ENCODE data around the gene SMARCA5. TPM values are rescaled to one million over a fixed set of nuclear protein-coding genes. Genes with fewer than 3 reads are reported as not detected.

Gene SMARCA5
- total and polyA plus RNA-seq, 4 donors, result 6.8 to 34.7 (median 12.6) TPM

- TF ChIP-seq, protein P1, sequence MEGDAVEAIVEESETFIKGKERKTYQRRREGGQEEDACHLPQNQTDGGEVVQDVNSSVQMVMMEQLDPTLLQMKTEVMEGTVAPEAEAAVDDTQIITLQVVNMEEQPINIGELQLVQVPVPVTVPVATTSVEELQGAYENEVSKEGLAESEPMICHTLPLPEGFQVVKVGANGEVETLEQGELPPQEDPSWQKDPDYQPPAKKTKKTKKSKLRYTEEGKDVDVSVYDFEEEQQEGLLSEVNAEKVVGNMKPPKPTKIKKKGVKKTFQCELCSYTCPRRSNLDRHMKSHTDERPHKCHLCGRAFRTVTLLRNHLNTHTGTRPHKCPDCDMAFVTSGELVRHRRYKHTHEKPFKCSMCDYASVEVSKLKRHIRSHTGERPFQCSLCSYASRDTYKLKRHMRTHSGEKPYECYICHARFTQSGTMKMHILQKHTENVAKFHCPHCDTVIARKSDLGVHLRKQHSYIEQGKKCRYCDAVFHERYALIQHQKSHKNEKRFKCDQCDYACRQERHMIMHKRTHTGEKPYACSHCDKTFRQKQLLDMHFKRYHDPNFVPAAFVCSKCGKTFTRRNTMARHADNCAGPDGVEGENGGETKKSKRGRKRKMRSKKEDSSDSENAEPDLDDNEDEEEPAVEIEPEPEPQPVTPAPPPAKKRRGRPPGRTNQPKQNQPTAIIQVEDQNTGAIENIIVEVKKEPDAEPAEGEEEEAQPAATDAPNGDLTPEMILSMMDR (IDR thresholded peaks at IDR 0.05; ENCODE audit: low read depth, low read length, missing input control), result no peak
- no peak for TF ChIP-seq HNF4G (IDR thresholded peaks at IDR 0.05)
Measured at GRCh38 chr4:143599827-143600226, 86.3 kb downstream of the SMARCA5 start (continued).

- H3K9me3 ChIP-seq (ENCODE audit: control insufficient read depth in 4 of 4, low read length in 3 of 4), result peaks cover 0 to 3% (median 1%) of the 10 kb centered on the region in 4 donors
- no peak overlapping the region for H3K4me3 ChIP-seq (ENCODE audit: low read depth in 1 of 3, low read length in 3 of 3)
- WGBS, result 80% methylated on average over 3 of the region's 3 CpGs
- no peaks in the 10 kb centered on the region for H3K27me3 ChIP-seq (ENCODE audit: control insufficient read depth in 4 of 4, insufficient read depth in 4 of 4, low read length in 3 of 4)
- H3K9ac ChIP-seq (ENCODE audit: low read depth in 1 of 2, low read length in 2 of 2), result no peak overlapping the region
- no peak for DNase-seq (ENCODE audit: low spot score)
- no peaks in the 10 kb centered on the region for H3K4me1 ChIP-seq (ENCODE audit: control insufficient read depth in 4 of 4, insufficient read depth in 4 of 4, low read length in 3 of 4)
- TF ChIP-seq HNF4A (conservative IDR thresholded peaks at IDR 0.05) (no peak), ATF3 (IDR thresholded peaks at IDR 0.05) (no peak), HNF4G (IDR thresholded peaks at IDR 0.05) (no peak), FOXA1 (IDR thresholded peaks at IDR 0.05) (no peak), EGR1 (IDR thresholded peaks at IDR 0.05; ENCODE audit: low read depth in 2 of 2) (no peak), JUND (IDR thresholded peaks at IDR 0.05) (no peak), GABPA (IDR thresholded peaks at IDR 0.05 in 1 of 2, conservative IDR thresholded peaks at IDR 0.05 in 1 of 2) (no peak), FOXA2 (IDR thresholded peaks at IDR 0.05) (no peak)
- no peaks in the 10 kb centered on the region for H3K36me3 ChIP-seq (ENCODE audit: control insufficient read depth in 4 of 4, insufficient read depth in 3 of 4, low read depth in 1 of 4, low read length in 3 of 4)
- H3K27ac ChIP-seq (ENCODE audit: low read depth in 1 of 2, low read length in 2 of 2), result no peak overlapping the region
Measured at GRCh38 chr4:143606480-143606879, 93.0 kb downstream of the SMARCA5 start.

Other genes starting within 250 kb of the SMARCA5 start
- 10 to 100 TPM; 11.1 to 31.3 TPM for gene GAB1, start 176.8 kb upstream of the SMARCA5 start, total RNA-seq
- 1 to 10 TPM; 2.4 to 2.7 TPM for gene GAB1, start 176.8 kb upstream of the SMARCA5 start, polyA plus RNA-seq
- not detected for gene FREM3, start 187.0 kb downstream of the SMARCA5 start, total RNA-seq
- gene FREM3, start 187.0 kb downstream of the SMARCA5 start, polyA plus RNA-seq, result not detected

All from liver (tissue), 9 donors.